K562 (cell line): ENCODE results near the gene SLC2A2. TPM values are rescaled to one million over a fixed set of nuclear protein-coding genes. Genes with fewer than 3 reads are reported as not detected.

Experiments
- ATAC-seq: fragments of 200-7000 bp; cut with Tn5 transposase; 3 replicates; pipeline ENCODE4 v1.9.1; 2020; ENCODE audit warnings: moderate library complexity
- BruUV-seq: library from RNA; stranded (reverse); fragments of 400-500 nt; replicated peaks from 2 replicates; lab custom pipeline; 2021; lab: Mats Ljungman, UMichigan
- CTCF ChIA-PET: fragments of 300-600 bp; formaldehyde crosslinking; extraction: SDS; loops from one replicate; lab custom pipeline; 2021; ENCODE audit warnings: low intra/inter-chr PET ratio; lab: Yijun Ruan, JAX
- POLR2A ChIA-PET: fragments of 300-600, 350-650 bp; sonication (Branson Sonifier 250); formaldehyde crosslinking; extraction: SDS; loops from one replicate; lab custom pipeline; 2021; ENCODE audit warnings: antibody characterized with exemption, inconsistent platforms; lab: Yijun Ruan, JAX
- DNase-seq, 4 experiments: peaks; one replicate each; pipeline versions ENCODE4 v3.0.0 to v3.0.0-alpha.2; 2011 to 2018; ENCODE audit warnings: low spot score in 3 of 4, mixed read lengths in 3 of 4; ENCODE audit errors: extremely low read depth in 1 of 4
- FAIRE-seq: peaks from 2 replicates; lab custom pipeline; 2011; peaks lifted over from hg19 to GRCh38; lab: Jason Lieb, UNC
- H2AFZ ChIP-seq: 2 replicates; pipeline ENCODE4 v1.6.0; 2011; ENCODE audit warnings: low read depth, low read length, control low read depth, inconsistent platforms
- H3K27ac ChIP-seq: fragments of 200-600 bp; 3 replicates; pipeline ENCODE4 v1.8.0; 2011; ENCODE audit warnings: low read depth, mild to moderate bottlenecking, control low read depth, inconsistent platforms, low read length, moderate library complexity, mixed read lengths; ENCODE audit errors: extremely low read depth
- H3K27me3 ChIP-seq, 2 experiments: fragments of 300-600 bp in 1 of 2; 2 replicates in 1 of 2; 3 replicates in 1 of 2; pipeline versions ENCODE4 v1.6.0 to v1.8.0; 2011; ENCODE audit warnings: inconsistent platforms in 2 of 2, low read length in 2 of 2, mild to moderate bottlenecking in 1 of 2, mixed read lengths in 1 of 2, moderate library complexity in 1 of 2; ENCODE audit not compliant: control insufficient read depth in 2 of 2, insufficient read depth in 2 of 2
- H3K36me3 ChIP-seq: fragments of 300-600 bp; 3 replicates; pipeline ENCODE4 v1.8.0; 2011; ENCODE audit warnings: mild to moderate bottlenecking, low read length, inconsistent platforms; ENCODE audit not compliant: control insufficient read depth, insufficient read depth
- H3K4me1 ChIP-seq, 2 experiments: fragments of 200-600 bp in 1 of 2; replicated peaks in 1 of 2; 2 replicates in 1 of 2; 3 replicates in 1 of 2; pipeline versions ENCODE4 v1.5.1 to v1.8.0; 2011; ENCODE audit warnings: inconsistent platforms in 2 of 2, low read length in 2 of 2, mild to moderate bottlenecking in 1 of 2, mixed read lengths in 1 of 2, moderate library complexity in 1 of 2; ENCODE audit not compliant: control insufficient read depth in 2 of 2, insufficient read depth in 2 of 2
- H3K4me2 ChIP-seq: 2 replicates; pipeline ENCODE4 v1.6.1; 2011; ENCODE audit warnings: low read length, control low read depth, inconsistent platforms, mixed read lengths; ENCODE audit not compliant: insufficient read depth
- H3K4me3 ChIP-seq: fragments of 200-600 bp; sonication (generic), shearing (Covaris generic); 2 replicates; pipeline ENCODE4 v1.5.1; 2016; ENCODE audit warnings: control low read depth, inconsistent platforms
- H3K79me2 ChIP-seq: fragments of 200-600 bp; 3 replicates; pipeline ENCODE4 v1.8.0; 2011; ENCODE audit warnings: low read length, inconsistent platforms; ENCODE audit not compliant: control insufficient read depth, insufficient read depth
- H3K9ac ChIP-seq, 2 experiments: 2 replicates each; pipeline versions ENCODE4 v1.6.0 to v1.6.1; 2011; ENCODE audit warnings: low read depth in 2 of 2, low read length in 2 of 2, control low read depth in 1 of 2, inconsistent platforms in 1 of 2, mild to moderate bottlenecking in 1 of 2, mixed read lengths in 1 of 2; ENCODE audit not compliant: insufficient read depth in 1 of 2
- H3K9me1 ChIP-seq: one replicate; pipeline ENCODE4 v1.6.0; 2011; ENCODE audit warnings: inconsistent platforms, mild to moderate bottlenecking, low read length, moderate library complexity; ENCODE audit not compliant: control insufficient read depth, insufficient read depth
- H3K9me3 ChIP-seq: replicated peaks from 2 replicates; pipeline ENCODE4 v1.5.1; 2011; ENCODE audit warnings: low read depth, low read length, inconsistent platforms; ENCODE audit not compliant: control insufficient read depth, insufficient read depth
- H4K20me1 ChIP-seq: replicated peaks from 2 replicates; pipeline ENCODE4 v1.6.1; 2011; ENCODE audit warnings: low read length, inconsistent platforms, mixed read lengths; ENCODE audit not compliant: control insufficient read depth, insufficient read depth
- C11orf30 ChIP-seq: fragments of 450-650 bp; IDR thresholded peaks from 2 replicates; pipeline ENCODE4 v1.6.1; 2016; ENCODE audit warnings: low read depth, mild to moderate bottlenecking
- COPS2 ChIP-seq: fragments of 450-650 bp; conservative IDR thresholded peaks from 2 replicates; pipeline ENCODE4 v1.6.1; 2016; ENCODE audit warnings: mild to moderate bottlenecking, moderate library complexity
- ELF2 ChIP-seq: fragments of 250-450 bp; sonication (Bioruptor Pico); IDR thresholded peaks from 2 replicates; pipeline ENCODE4 v1.5.0; 2021; ENCODE audit warnings: mild to moderate bottlenecking
- MCM7 ChIP-seq, 2 experiments: fragments of 450-650 bp; IDR thresholded peaks; 2 replicates each; pipeline ENCODE4 v1.6.1; 2016 to 2018
- MLLT1 ChIP-seq, 2 experiments: fragments of 450-650 bp; IDR thresholded peaks; 2 replicates each; pipeline ENCODE4 v1.6.1; 2016
- MYC ChIP-seq, 2 experiments: fragments of 250-450 bp in 1 of 2; sonication (Bioruptor Pico) in 1 of 2; IDR thresholded peaks; 2 replicates each; pipeline versions ENCODE4 v1.5.1 to v1.6.1; 2012 to 2021; ENCODE audit warnings: low read depth in 2 of 2, borderline replicate concordance in 1 of 2, improper control_type of control experiment in 1 of 2, low read length in 1 of 2, mild to moderate bottlenecking in 1 of 2, moderate library complexity in 1 of 2
- POLR2B ChIP-seq: fragments of 450-650 bp; IDR thresholded peaks from 2 replicates; pipeline ENCODE4 v1.6.1; 2018; ENCODE audit warnings: low read depth; ENCODE audit not compliant: partially characterized antibody
- SLC30A9 ChIP-seq: fragments of 250-450 bp; sonication (Bioruptor Pico); IDR thresholded peaks from 2 replicates; pipeline ENCODE4 v1.8.0; 2022; ENCODE audit warnings: mild to moderate bottlenecking, moderate library complexity
- SP2 ChIP-seq: IDR thresholded peaks from 2 replicates; pipeline ENCODE4 v1.6.1; 2011; ENCODE audit warnings: mild to moderate bottlenecking, low read depth, low read length, moderate library complexity; ENCODE audit not compliant: poor library complexity, severe bottlenecking; ENCODE audit errors: extremely low read depth
- STAT5B ChIP-seq: fragments of 250-450 bp; sonication (Bioruptor Pico); IDR thresholded peaks from 2 replicates; pipeline ENCODE4 v1.8.0; 2021; ENCODE audit warnings: mild to moderate bottlenecking, inconsistent platforms
- TEAD1 ChIP-seq, 2 experiments: fragments of 450-650 bp in 1 of 2; sonication (generic) in 1 of 2; formaldehyde crosslinking; IDR thresholded peaks; 2 replicates each; pipeline versions ENCODE4 v1.4.0 to v1.8.0; 2020 to 2022; ENCODE audit warnings: mild to moderate bottlenecking in 2 of 2, missing genetic modification reagents in 1 of 2
- TSC22D4 ChIP-seq: fragments of 450-650 bp; IDR thresholded peaks from 2 replicates; pipeline ENCODE4 v1.6.1; 2016; ENCODE audit warnings: missing genetic modification characterization, missing biosample characterization, control low read depth
- VEZF1 ChIP-seq: fragments of 200-800 bp; sonication (Bioruptor generic); IDR thresholded peaks from 2 replicates; pipeline ENCODE4 v1.6.1; 2017; ENCODE audit warnings: missing genetic modification characterization, missing compliant biosample characterization
- YBX1 ChIP-seq: fragments of 450-650 bp; IDR thresholded peaks from 2 replicates; pipeline ENCODE4 v1.7.1; 2016; ENCODE audit warnings: mild to moderate bottlenecking
- YY1 ChIP-seq, 3 experiments: IDR thresholded peaks; 2 replicates each; pipeline ENCODE4 v1.6.1; 2011; ENCODE audit warnings: low read length in 2 of 3, mild to moderate bottlenecking in 2 of 3, moderate library complexity in 2 of 3, borderline replicate concordance in 1 of 3, control low read depth in 1 of 3, low read depth in 1 of 3; ENCODE audit not compliant: insufficient read depth in 3 of 3, insufficient replicate concordance in 2 of 3, control insufficient read depth in 1 of 3, insufficient read length in 1 of 3; ENCODE audit errors: extremely low read depth in 1 of 3
- ZFX ChIP-seq: sonication (generic); formaldehyde crosslinking; IDR thresholded peaks from 2 replicates; pipeline ENCODE4 v1.8.0; 2022; ENCODE audit warnings: mild to moderate bottlenecking, missing genetic modification reagents, moderate library complexity
- ZNF165 ChIP-seq: fragments of 250-450 bp; sonication (Bioruptor Pico); IDR thresholded peaks from 2 replicates; pipeline ENCODE4 v1.4.0; 2020; ENCODE audit warnings: borderline replicate concordance
- ZNF280A ChIP-seq: fragments of 450-650 bp; IDR thresholded peaks from 2 replicates; pipeline ENCODE4 v1.6.1; 2018; ENCODE audit warnings: mild to moderate bottlenecking, low read depth; ENCODE audit not compliant: partially characterized antibody
- ZNF551 ChIP-seq: fragments of 250-450 bp; sonication (Bioruptor Pico); IDR thresholded peaks from 2 replicates; pipeline ENCODE4 v1.5.0; 2021; ENCODE audit warnings: mild to moderate bottlenecking, moderate library complexity
- ZNF586 ChIP-seq: fragments of 450-650 bp; formaldehyde crosslinking; conservative IDR thresholded peaks from 2 replicates; pipeline ENCODE4 v1.4.0; 2020; ENCODE audit warnings: mild to moderate bottlenecking, moderate library complexity
- in situ Hi-C: fragments of 300-500 bp; cut with MboI; formaldehyde crosslinking; loops from 4 replicates; pipeline ENCODE4 v1.15.0; 2018; ENCODE audit warnings: inconsistent platforms, mixed read lengths
- intact Hi-C: fragments of 100-400 bp; cut with micrococcal nuclease; formaldehyde crosslinking; loops from 2 replicates; pipeline ENCODE4 v1.14.2; 2022
- polyA plus RNA-seq, 8 experiments: library from polyadenylated mRNA; depleted of rRNA in 4 of 8; stranded (reverse) in 5 of 8; unstranded in 3 of 8; fragments of >200 nt; fragmentation: Nextera tagmentation in 2 of 8; fragmentation: Illumina TruSeq in 1 of 8; extraction: Ambion mirVana in 2 of 8; extraction: Trizol in 1 of 8; gene quantifications; 2 replicates each; pipeline versions ENCODE4 v1.2.1 to v1.2.3, GENCODE V29; 2011 to 2014; ENCODE audit warnings: inconsistent platforms in 1 of 8, missing spikeins in 1 of 8
- total RNA-seq, 7 experiments: library from RNA; depleted of rRNA in 6 of 7; stranded (reverse); fragments of >200 nt in 6 of 7; fragmentation: Illumina TruSeq in 2 of 7; extraction: Trizol in 2 of 7; gene quantifications; 2 replicates each; pipeline versions ENCODE4 v1.2.1 to v1.2.3, GENCODE V29; 2011 to 2021; ENCODE audit warnings: low replicate concordance in 1 of 7

The SLC2A2 gene
- total and polyA plus RNA-seq, 9 of the 15 experiments (the other 6 are each of a cell fraction or from before 2014, with no cell fraction given), result 0.18 TPM; not detected in 8

- in situ Hi-C loops (no loop called here), intact Hi-C loops (no loop called here)
- FAIRE-seq (no peak), DNase-seq (no peak), ATAC-seq (no peak)
- Histone ChIP-seq H3K9me3 (no peaks in the 10 kb centered on the region), H3K36me3 (no peaks in the 10 kb centered on the region), H3K9ac (no peak overlapping the region), H3K79me2 (no peaks in the 10 kb centered on the region), H3K27me3 (no peaks in the 10 kb centered on the region), H2AFZ (0 out of 2 replicates have a peak overlapping the region, but pooled peaks have one; percentile 2), H3K4me1 (peaks cover 0 to 2% of the 10 kb centered on the region in 2 experiments; a peak in 1 of 5 replicates), H3K9me1 (no peaks in the 10 kb centered on the region), H3K4me2 (no peak overlapping the region), H3K27ac (no peak overlapping the region), H3K4me3 (no peak overlapping the region), H4K20me1 (no peaks in the 10 kb centered on the region)
- POLR2A ChIA-PET, result interaction anchor here (0.9 kb wide), 1 partner anchor 11 kb away, joined by 3 read pairs; no protein-coding TSS in a partner anchor
- no TSS peak for BruUV-seq
- CTCF ChIA-PET, result no interaction called here
- TF ChIP-seq COPS2 (no peak), ZNF165 (CRISPR knock-in tag) (no peak), C11orf30 (peak; percentile 94), ZNF280A (no peak), ZNF586 (CRISPR knock-in tag) (no peak), ZFX (CRISPR knock-in tag) (no peak), MLLT1 (IDR thresholded peaks at IDR 0.05) (no peak), POLR2B (no peak), TEAD1 (CRISPR knock-in tag; IDR thresholded peaks at IDR 0.05) (no peak), STAT5B (CRISPR knock-in tag) (no peak), SP2 (no peak), TSC22D4 (no peak), VEZF1 (CRISPR knock-in tag) (no peak), SLC30A9 (CRISPR knock-in tag) (no peak), ZNF551 (CRISPR knock-in tag) (no peak), MCM7 (IDR thresholded peaks at IDR 0.05) (no peak), YBX1 (no peak), MYC (IDR thresholded peaks at IDR 0.05; ENCODE audit: low read depth, low read length) (no peak), MYC (CRISPR knock-in tag; IDR thresholded peaks at IDR 0.05; ENCODE audit: borderline replicate concordance, low read depth) (no peak), YY1 (IDR thresholded peaks at IDR 0.05; ENCODE audit: borderline replicate concordance in 1 of 3, control insufficient read depth in 1 of 3, extremely low read depth in 1 of 3, insufficient read depth in 3 of 3, insufficient read length in 1 of 3, insufficient replicate concordance in 2 of 3, low read depth in 1 of 3, low read length in 2 of 3) (no peak), ELF2 (CRISPR knock-in tag) (no peak)
Measured at GRCh38 chr3:171007316-171007715, 19.2 kb downstream of the SLC2A2 start.
